ENCODE measurements around the gene FLCN. TPM values are rescaled to one million over a fixed set of nuclear protein-coding genes. Genes with fewer than 3 reads are reported as not detected.

Gene FLCN
- total and polyA plus RNA-seq, 10 of the 15 experiments (the other 5 are each of a cell fraction or from before 2014, with no cell fraction given): 1.1 to 24.7 (median 10.4) TPM

DNA sequence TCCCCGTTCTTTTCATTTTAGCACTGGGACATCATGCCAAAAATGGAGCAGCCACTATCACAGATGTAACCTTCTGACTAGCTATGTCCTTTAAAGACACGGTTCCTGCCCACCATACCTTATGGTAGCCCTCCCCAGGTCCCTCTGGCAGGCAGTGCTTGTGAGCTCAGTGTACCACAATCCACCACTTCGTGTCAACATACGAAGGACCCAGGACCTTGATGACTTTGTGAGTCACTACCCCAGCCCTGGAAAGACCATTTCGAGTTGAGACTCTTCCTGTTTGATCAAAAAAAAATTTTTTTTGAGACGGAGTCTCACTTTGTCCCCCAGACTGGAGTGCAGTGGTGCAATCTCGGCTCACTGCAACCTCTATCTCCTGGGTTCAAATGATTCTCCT is 21.0 kb upstream of the FLCN start:
- 97% methylated on average over 7 of the region's 7 CpGs for WGBS (ENCODE audit: insufficient coverage, insufficient replicate concordance, low lambda C conversion rate, missing lambda C conversion rate)
- FAIRE-seq: no peak
- TF ChIP-seq CEBPB (IDR thresholded peaks at IDR 0.05; ENCODE audit: borderline replicate concordance in 1 of 2, low read depth in 2 of 2, low read length in 2 of 2): no peak
- TF ChIP-seq, protein P1, sequence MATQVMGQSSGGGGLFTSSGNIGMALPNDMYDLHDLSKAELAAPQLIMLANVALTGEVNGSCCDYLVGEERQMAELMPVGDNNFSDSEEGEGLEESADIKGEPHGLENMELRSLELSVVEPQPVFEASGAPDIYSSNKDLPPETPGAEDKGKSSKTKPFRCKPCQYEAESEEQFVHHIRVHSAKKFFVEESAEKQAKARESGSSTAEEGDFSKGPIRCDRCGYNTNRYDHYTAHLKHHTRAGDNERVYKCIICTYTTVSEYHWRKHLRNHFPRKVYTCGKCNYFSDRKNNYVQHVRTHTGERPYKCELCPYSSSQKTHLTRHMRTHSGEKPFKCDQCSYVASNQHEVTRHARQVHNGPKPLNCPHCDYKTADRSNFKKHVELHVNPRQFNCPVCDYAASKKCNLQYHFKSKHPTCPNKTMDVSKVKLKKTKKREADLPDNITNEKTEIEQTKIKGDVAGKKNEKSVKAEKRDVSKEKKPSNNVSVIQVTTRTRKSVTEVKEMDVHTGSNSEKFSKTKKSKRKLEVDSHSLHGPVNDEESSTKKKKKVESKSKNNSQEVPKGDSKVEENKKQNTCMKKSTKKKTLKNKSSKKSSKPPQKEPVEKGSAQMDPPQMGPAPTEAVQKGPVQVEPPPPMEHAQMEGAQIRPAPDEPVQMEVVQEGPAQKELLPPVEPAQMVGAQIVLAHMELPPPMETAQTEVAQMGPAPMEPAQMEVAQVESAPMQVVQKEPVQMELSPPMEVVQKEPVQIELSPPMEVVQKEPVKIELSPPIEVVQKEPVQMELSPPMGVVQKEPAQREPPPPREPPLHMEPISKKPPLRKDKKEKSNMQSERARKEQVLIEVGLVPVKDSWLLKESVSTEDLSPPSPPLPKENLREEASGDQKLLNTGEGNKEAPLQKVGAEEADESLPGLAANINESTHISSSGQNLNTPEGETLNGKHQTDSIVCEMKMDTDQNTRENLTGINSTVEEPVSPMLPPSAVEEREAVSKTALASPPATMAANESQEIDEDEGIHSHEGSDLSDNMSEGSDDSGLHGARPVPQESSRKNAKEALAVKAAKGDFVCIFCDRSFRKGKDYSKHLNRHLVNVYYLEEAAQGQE (IDR thresholded peaks at IDR 0.05; ENCODE audit: low read depth, low read length): no peak
- no peak for TF ChIP-seq EED (IDR thresholded peaks at IDR 0.05; ENCODE audit: low read depth)
- no peak for TF ChIP-seq ZSCAN29 (IDR thresholded peaks at IDR 0.05)
- no peak for TF ChIP-seq BACH1 (IDR thresholded peaks at IDR 0.05; ENCODE audit: borderline replicate concordance)
- no peak for TF ChIP-seq E4F1 (IDR thresholded peaks at IDR 0.05; ENCODE audit: borderline replicate concordance, partially characterized antibody)
- no peak for TF ChIP-seq JUNB (IDR thresholded peaks at IDR 0.05)
- no peak for TF ChIP-seq RBBP5 (conservative IDR thresholded peaks at IDR 0.05)
- TF ChIP-seq ATF2 (IDR thresholded peaks at IDR 0.05; ENCODE audit: low read length): no peak
- no peak for TF ChIP-seq SMAD1 (IDR thresholded peaks at IDR 0.05; ENCODE audit: low read depth, partially characterized antibody)
- no peak for TF ChIP-seq CHD1 (IDR thresholded peaks at IDR 0.05; ENCODE audit: low read depth, low read length)
- no peaks in the 10 kb centered on the region for H3K4me1 ChIP-seq (ENCODE audit: control insufficient read depth, insufficient read depth, low read length)
- no peaks in the 10 kb centered on the region for H4K20me1 ChIP-seq (ENCODE audit: control insufficient read depth, insufficient read depth)
- no peak overlapping the region for H3K27ac ChIP-seq (ENCODE audit: control insufficient read depth, insufficient read depth)
- BruUV-seq (replicated peaks): TSS peak; percentile 50
- no peak for DNase-seq (ENCODE audit: low read depth, low spot score)
- no peaks in the 10 kb centered on the region for H3K27me3 ChIP-seq (replicated peaks in 1 of 2; ENCODE audit: control insufficient read depth in 2 of 2, insufficient read depth in 2 of 2, low read length in 1 of 2)
- H2AFZ ChIP-seq (ENCODE audit: control insufficient read depth, low read depth, low read length): no peak overlapping the region
- no peak overlapping the region for H3K9ac ChIP-seq (ENCODE audit: control insufficient read depth, insufficient read depth, low read length)
- H3K4me3 ChIP-seq: no peak overlapping the region
- H3K9me3 ChIP-seq (replicated peaks; ENCODE audit: control insufficient read depth, insufficient read depth, low read length): no peaks in the 10 kb centered on the region
- H3K79me2 ChIP-seq (ENCODE audit: control insufficient read depth, insufficient read depth, low read length): no peaks in the 10 kb centered on the region
- ChIA-PET POLR2A (interaction anchor here (0.6 to 1.0 kb wide), 2 partner anchors 8 to 23 kb away, joined by 3 to 4 read pairs; partner anchors contain the start of gene COPS3), SMC1A (ENCODE audit: uncharacterized antibody, unreplicated experiment) (interaction anchor here (0.9 to 1.9 kb wide), 2 partner anchors 21 to 257 kb away, joined by 3 to 8 read pairs; no protein-coding TSS in a partner anchor), CTCF (interaction anchor here (0.9 to 2.4 kb wide), 2 partner anchors 12 to 117 kb away, joined by 3 to 12 read pairs; no protein-coding TSS in a partner anchor), RAD21 (ENCODE audit: unreplicated experiment) (no interaction called here)
- peaks cover 23 to 31% of the 10 kb centered on the region in 2 experiments for H3K36me3 ChIP-seq (ENCODE audit: control insufficient read depth in 2 of 2, insufficient read depth in 2 of 2, low read length in 1 of 2)
- H3K4me2 ChIP-seq (ENCODE audit: control insufficient read depth, insufficient read depth): no peak overlapping the region
- in situ Hi-C loops (cut with MboI) (no loop called here), intact Hi-C loops (cut with micrococcal nuclease; ENCODE audit: unreplicated experiment) (no loop called here)
- no peak for ATAC-seq
